Astrocyte (in vitro differentiated cells and primary cell): ENCODE measurements around the gene BICC1. TPM values are rescaled to one million over a fixed set of nuclear protein-coding genes. Genes with fewer than 3 reads are reported as not detected.

Experiments
- DNase-seq: peaks from one replicate; pipeline ENCODE4 v3.0.0-alpha.2; 2010; ENCODE audit warnings: low read depth
- FAIRE-seq: peaks from 2 replicates; lab custom pipeline; 2011; peaks lifted over from hg19 to GRCh38; lab: Jason Lieb, UNC
- H2AFZ ChIP-seq: 2 replicates; pipeline ENCODE4 v1.6.0; 2012; ENCODE audit warnings: low read depth, low read length, inconsistent platforms
- H3K27ac ChIP-seq: 2 replicates; pipeline ENCODE4 v1.5.1; 2011; ENCODE audit warnings: low read depth, low read length, inconsistent platforms
- H3K27me3 ChIP-seq: 2 replicates; pipeline ENCODE4 v1.6.0; 2011; ENCODE audit warnings: low read length, inconsistent platforms; ENCODE audit not compliant: insufficient read depth
- H3K36me3 ChIP-seq: 2 replicates; pipeline ENCODE4 v1.5.1; 2011; ENCODE audit warnings: low read length, inconsistent platforms; ENCODE audit not compliant: insufficient read depth
- H3K4me1 ChIP-seq: 2 replicates; pipeline ENCODE4 v1.5.1; 2011; ENCODE audit warnings: low read length, inconsistent platforms; ENCODE audit not compliant: insufficient read depth
- H3K4me2 ChIP-seq: 2 replicates; pipeline ENCODE4 v1.6.0; 2012; ENCODE audit warnings: low read length, inconsistent platforms
- H3K4me3 ChIP-seq: 2 replicates; pipeline ENCODE4 v1.5.1; 2011; ENCODE audit warnings: low read depth, mild to moderate bottlenecking, low read length, inconsistent platforms; ENCODE audit not compliant: insufficient read depth
- H3K79me2 ChIP-seq: 2 replicates; pipeline ENCODE4 v1.6.0; 2012; ENCODE audit warnings: mild to moderate bottlenecking, low read length, inconsistent platforms; ENCODE audit not compliant: insufficient read depth
- H3K9ac ChIP-seq: 2 replicates; pipeline ENCODE4 v1.6.0; 2012; ENCODE audit warnings: mild to moderate bottlenecking, low read length, inconsistent platforms
- H3K9me3 ChIP-seq: 2 replicates; pipeline ENCODE4 v1.5.1; 2012; ENCODE audit warnings: low read depth, mild to moderate bottlenecking, low read length, inconsistent platforms; ENCODE audit not compliant: insufficient read depth
- H4K20me1 ChIP-seq: 2 replicates; pipeline ENCODE4 v1.6.0; 2012; ENCODE audit warnings: low read length, inconsistent platforms; ENCODE audit not compliant: insufficient read depth
- H3K27ac Mint-ChIP-seq: one replicate; pipeline ENCODE4 v1.8.0; 2021; ENCODE audit warnings: mild to moderate bottlenecking, mixed read lengths; ENCODE audit not compliant: unreplicated experiment
- H3K27me3 Mint-ChIP-seq: one replicate; pipeline ENCODE4 v1.8.0; 2021; ENCODE audit warnings: low read depth, mixed read lengths; ENCODE audit not compliant: unreplicated experiment
- H3K36me3 Mint-ChIP-seq: one replicate; pipeline ENCODE4 v1.8.0; 2021; ENCODE audit warnings: low read depth, mixed read lengths; ENCODE audit not compliant: unreplicated experiment
- H3K4me1 Mint-ChIP-seq: one replicate; pipeline ENCODE4 v1.8.0; 2021; ENCODE audit warnings: low read depth, mixed read lengths; ENCODE audit not compliant: unreplicated experiment
- H3K4me3 Mint-ChIP-seq: one replicate; pipeline ENCODE4 v1.8.0; 2021; ENCODE audit warnings: mild to moderate bottlenecking, moderate library complexity, mixed read lengths; ENCODE audit not compliant: unreplicated experiment
- H3K9me3 Mint-ChIP-seq: one replicate; pipeline ENCODE4 v1.8.0; 2021; ENCODE audit warnings: mild to moderate bottlenecking, mixed read lengths; ENCODE audit not compliant: unreplicated experiment
- CTCF ChIP-seq: IDR thresholded peaks from 2 replicates; pipeline ENCODE4 v1.5.1; 2011; ENCODE audit warnings: low read depth, mild to moderate bottlenecking, inconsistent platforms, low read length, moderate library complexity; ENCODE audit not compliant: insufficient read depth
- EZH2 ChIP-seq: IDR thresholded peaks from 2 replicates; pipeline ENCODE4 v1.6.1; 2012; ENCODE audit warnings: mild to moderate bottlenecking, low read length, inconsistent platforms; ENCODE audit not compliant: insufficient read depth
- total RNA-seq: library from RNA; stranded (reverse); gene quantifications from 2 replicates; pipeline ENCODE4 v1.2.1, GENCODE V29; 2021

BICC1 gene
- total RNA-seq, 1 donor from 2014 or later, result 23.0 TPM

- peaks cover 23% of the 10 kb centered on the region for H4K20me1 ChIP-seq
- FAIRE-seq (no peak), DNase-seq (no peak)
- H3K36me3 ChIP-seq, result no peaks in the 10 kb centered on the region
- no peak overlapping the region for H2AFZ ChIP-seq
- H3K9me3 ChIP-seq, result no peaks in the 10 kb centered on the region
- peaks cover 3% of the 10 kb centered on the region for H3K36me3 Mint-ChIP-seq
- TF ChIP-seq EZH2 (no peak), CTCF (no peak)
- H3K9me3 Mint-ChIP-seq, result no peaks in the 10 kb centered on the region
- H3K27me3 ChIP-seq, result no peaks in the 10 kb centered on the region
- H3K4me1 ChIP-seq, result peaks cover 3% of the 10 kb centered on the region
- H3K4me1 Mint-ChIP-seq, result peaks cover 23% of the 10 kb centered on the region
- no peak overlapping the region for H3K27ac Mint-ChIP-seq
- no peak overlapping the region for H3K4me3 Mint-ChIP-seq
- no peak overlapping the region for H3K27ac ChIP-seq
- H3K4me2 ChIP-seq, result no peak overlapping the region
- H3K4me3 ChIP-seq, result no peak overlapping the region
- no peaks in the 10 kb centered on the region for H3K27me3 Mint-ChIP-seq
- H3K79me2 ChIP-seq, result no peaks in the 10 kb centered on the region
- H3K9ac ChIP-seq, result no peak overlapping the region
These were observed 271.7 kb downstream of the BICC1 start for GRCh38 chr10:58784361-58784760.

- H3K4me1 Mint-ChIP-seq, result peaks cover 17% of the 10 kb centered on the region
- Histone ChIP-seq H3K4me2 (no peak overlapping the region), H3K36me3 (peaks cover 6% of the 10 kb centered on the region), H3K4me3 (no peak overlapping the region), H3K79me2 (no peaks in the 10 kb centered on the region), H3K27me3 (no peaks in the 10 kb centered on the region), H3K9ac (no peak overlapping the region), H3K4me1 (peaks cover 3% of the 10 kb centered on the region), H2AFZ (no peak overlapping the region), H4K20me1 (peaks cover 23% of the 10 kb centered on the region), H3K9me3 (no peaks in the 10 kb centered on the region), H3K27ac (no peak overlapping the region)
- H3K27me3 Mint-ChIP-seq, result no peaks in the 10 kb centered on the region
- no peak overlapping the region for H3K27ac Mint-ChIP-seq
- H3K36me3 Mint-ChIP-seq, result peaks cover 3% of the 10 kb centered on the region
- DNase-seq, result no peak
- FAIRE-seq, result no peak
- H3K9me3 Mint-ChIP-seq, result no peaks in the 10 kb centered on the region
- H3K4me3 Mint-ChIP-seq, result no peak overlapping the region
- TF ChIP-seq EZH2, result no peak
- TF ChIP-seq CTCF, result no peak
These were observed 272.7 kb downstream of the BICC1 start for GRCh38 chr10:58785354-58785753.

- FAIRE-seq, result no peak
- H3K27me3 ChIP-seq, result no peaks in the 10 kb centered on the region
- H3K36me3 Mint-ChIP-seq, result peaks cover 10% of the 10 kb centered on the region
These were observed 278.5 kb downstream of the BICC1 start for GRCh38 chr10:58791137-58791536.

More at GRCh38 chr10:58791137-58791536, 278.5 kb downstream of the BICC1 start:
- Histone ChIP-seq H3K4me2 (no peak overlapping the region), H3K36me3 (peaks cover 6% of the 10 kb centered on the region), H3K9ac (no peak overlapping the region), H2AFZ (no peak overlapping the region), H3K79me2 (no peaks in the 10 kb centered on the region), H3K27ac (no peak overlapping the region), H3K4me1 (no peaks in the 10 kb centered on the region), H3K4me3 (no peak overlapping the region), H3K9me3 (no peaks in the 10 kb centered on the region), H4K20me1 (no peaks in the 10 kb centered on the region)
- Mint-ChIP-seq H3K27ac (no peak overlapping the region), H3K4me3 (no peak overlapping the region), H3K9me3 (no peaks in the 10 kb centered on the region), H3K4me1 (peaks cover under 1% of the 10 kb centered on the region), H3K27me3 (no peaks in the 10 kb centered on the region)
- peak; percentile 41 for DNase-seq
- no peak for TF ChIP-seq EZH2
- TF ChIP-seq CTCF, result no peak
